GM18517 (cell line): ENCODE data around the gene RNF214.

Experiments used
- ATAC-seq: cut with Tn5 transposase; IDR thresholded peaks from one replicate; pipeline ENCODE4 v1.9.1; 2021; ENCODE audit warnings: mild to moderate bottlenecking, moderate library complexity; ENCODE audit not compliant: unreplicated experiment

RNF214 gene

DNA sequence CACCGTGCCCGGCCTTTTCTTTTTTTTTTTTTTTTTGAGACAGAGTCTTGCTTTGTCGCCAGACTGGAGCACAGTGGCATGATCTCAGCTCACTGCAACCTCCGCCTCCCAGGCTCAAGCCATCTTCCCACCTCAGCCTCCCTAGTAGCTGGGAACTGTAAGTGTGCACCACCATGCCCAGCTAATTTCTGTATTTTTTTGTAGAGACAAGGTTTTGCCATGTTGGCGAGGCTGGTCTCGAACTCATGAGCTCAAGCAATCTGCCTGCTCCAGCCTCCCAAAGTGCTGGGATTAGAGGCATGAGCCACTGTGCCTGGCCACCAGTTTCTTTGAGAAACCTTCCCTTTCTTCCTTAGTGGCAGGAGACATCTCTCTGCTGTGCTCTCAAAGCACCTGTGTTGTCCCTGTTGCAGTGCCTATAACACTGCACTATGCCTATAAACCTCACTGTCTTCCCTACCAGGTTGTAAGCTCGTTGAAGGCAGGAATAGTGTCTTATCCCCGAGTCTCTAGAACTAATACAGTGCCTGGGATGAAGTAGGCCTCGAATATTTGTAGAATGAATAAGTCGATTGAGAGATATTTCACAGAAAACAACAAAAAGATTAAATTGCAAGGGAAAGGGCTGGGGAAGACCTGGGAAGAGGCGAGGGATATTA, 19.6 kb upstream of the RNF214 start:
- ATAC-seq, result no peak

- no peak for ATAC-seq
These were observed 17.9 kb upstream of the RNF214 start for GRCh38 chr11:117214404-117215110.

DNA sequence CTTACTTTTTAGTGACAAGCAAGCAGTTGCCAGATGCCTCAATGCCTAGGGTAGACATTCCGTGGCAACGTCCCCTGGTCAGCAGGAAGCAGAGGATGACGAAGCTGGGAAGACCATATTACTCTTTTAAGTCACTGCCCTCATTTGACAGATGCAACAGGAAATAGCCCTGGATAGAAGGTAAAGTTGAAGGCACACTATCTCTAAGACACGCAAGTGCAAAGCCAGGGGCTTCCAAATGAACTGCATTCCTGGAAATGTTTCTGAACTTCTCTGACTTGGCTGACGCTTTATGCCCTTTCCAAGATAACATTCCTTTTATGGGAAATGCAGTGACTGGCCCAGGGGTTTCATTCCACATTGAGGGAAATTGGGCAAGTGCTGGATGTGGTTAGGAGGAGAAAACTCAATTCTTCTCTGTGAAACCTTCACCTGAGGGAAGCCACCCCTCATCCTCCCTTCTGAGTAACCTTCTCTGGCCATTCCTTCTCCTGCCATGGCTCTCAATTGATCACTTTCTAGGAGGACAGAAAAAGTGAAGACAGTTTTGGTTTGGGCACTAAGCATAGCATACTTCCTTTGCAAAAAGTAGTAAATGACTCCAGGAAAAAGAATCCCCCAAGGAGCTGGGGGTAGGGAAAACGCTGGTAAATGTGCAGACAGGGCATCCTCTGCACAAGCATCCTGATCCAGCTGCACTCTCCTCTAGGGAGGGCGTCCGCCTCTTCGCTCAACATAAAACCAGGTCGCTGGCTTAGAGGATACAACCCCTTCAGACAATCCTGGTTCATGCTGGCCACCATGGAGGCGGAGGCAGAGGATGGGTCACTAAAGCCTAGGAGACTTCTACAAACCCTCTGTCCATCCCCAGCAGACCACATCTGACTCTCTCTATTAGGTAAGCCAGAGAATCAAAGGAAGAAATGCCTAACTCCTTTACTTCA, 15.1 kb upstream of the RNF214 start:
- no peak for ATAC-seq

GRCh38 chr11:117218133-117218915, 14.1 kb upstream of the RNF214 start:
- ATAC-seq, result no peak

DNA sequence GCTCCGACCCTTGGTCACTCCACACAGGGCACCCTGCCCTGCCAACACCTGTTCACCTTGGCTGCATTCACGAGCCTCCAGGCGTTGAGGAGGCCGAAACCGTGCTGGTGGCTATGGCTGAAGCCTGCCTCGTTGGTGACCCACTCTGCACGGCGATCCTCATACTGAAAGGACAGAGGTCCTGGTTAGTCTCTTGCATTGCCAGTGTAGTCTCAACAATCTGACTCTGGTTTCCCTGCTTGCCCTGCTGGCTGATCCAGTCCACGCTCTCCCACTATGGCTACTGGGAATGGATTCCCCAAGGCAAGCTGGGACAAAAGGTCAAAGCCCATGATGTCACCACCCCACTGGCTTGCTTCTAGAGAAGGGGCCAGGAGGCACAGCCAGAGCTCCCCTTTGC, 13.5 kb upstream of the RNF214 start:
- no peak for ATAC-seq

GRCh38 chr11:117219455-117219854, 13.0 kb upstream of the RNF214 start:
- no peak for ATAC-seq

GRCh38 chr11:117219995-117220394, 12.5 kb upstream of the RNF214 start:
- ATAC-seq, result no peak

DNA sequence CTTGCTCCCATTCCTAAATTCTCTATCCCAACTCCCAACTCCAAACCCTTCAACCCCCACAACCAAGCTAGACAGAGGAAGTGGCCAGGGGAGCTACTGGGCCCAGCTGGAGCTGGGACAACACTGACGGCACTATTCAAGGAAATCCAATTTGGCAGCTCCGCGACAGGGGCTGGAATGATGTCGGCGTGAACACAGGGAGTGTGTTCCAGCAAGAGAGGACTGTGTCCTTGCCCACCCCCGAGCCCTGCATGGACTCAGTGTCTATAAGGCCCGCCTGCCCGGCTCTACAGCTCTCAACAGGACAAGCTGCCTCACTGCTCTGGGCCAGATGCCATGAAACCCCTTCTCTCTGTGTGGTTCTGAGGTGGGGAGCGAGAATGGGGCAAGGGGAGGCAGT, 11.9 kb upstream of the RNF214 start:
- no peak for ATAC-seq

GRCh38 chr11:117220999-117221774, 11.3 kb upstream of the RNF214 start:
- no peak for ATAC-seq

DNA sequence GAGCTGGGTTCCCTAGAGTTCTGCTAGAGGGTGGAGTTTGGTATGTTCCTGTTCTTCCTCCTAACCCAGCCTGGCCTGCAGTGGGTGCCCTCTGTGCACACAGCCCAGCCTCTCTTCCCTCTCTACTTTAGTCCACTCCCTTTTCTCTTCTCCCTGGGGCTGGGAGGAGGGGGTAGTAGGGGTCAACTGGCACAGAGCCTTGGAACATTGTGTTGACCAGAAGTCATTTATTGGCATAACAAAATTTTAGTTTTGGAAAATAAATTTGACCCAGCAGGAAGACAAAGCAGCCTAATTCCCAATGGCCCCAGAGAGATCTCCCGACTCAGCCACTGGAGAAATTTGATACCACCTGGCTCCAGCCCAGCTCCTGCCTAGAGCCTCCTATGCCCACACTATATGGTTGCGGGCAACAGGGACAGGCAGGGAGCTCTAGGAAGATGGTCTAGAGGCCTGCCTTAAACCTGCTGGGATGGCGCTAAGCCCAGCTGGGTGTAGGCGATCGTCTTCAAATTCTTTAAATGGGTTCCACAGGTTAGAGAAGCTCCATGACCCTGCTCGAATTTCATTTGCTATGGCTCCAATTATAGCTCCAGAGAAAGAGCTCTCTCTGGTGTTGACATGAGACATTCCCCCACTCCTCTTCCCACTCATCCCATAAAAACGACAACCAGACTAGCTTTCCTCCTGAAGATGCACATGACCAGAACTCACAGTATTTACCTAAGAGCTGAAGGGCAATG, 10.5 kb upstream of the RNF214 start:
- no peak for ATAC-seq

DNA sequence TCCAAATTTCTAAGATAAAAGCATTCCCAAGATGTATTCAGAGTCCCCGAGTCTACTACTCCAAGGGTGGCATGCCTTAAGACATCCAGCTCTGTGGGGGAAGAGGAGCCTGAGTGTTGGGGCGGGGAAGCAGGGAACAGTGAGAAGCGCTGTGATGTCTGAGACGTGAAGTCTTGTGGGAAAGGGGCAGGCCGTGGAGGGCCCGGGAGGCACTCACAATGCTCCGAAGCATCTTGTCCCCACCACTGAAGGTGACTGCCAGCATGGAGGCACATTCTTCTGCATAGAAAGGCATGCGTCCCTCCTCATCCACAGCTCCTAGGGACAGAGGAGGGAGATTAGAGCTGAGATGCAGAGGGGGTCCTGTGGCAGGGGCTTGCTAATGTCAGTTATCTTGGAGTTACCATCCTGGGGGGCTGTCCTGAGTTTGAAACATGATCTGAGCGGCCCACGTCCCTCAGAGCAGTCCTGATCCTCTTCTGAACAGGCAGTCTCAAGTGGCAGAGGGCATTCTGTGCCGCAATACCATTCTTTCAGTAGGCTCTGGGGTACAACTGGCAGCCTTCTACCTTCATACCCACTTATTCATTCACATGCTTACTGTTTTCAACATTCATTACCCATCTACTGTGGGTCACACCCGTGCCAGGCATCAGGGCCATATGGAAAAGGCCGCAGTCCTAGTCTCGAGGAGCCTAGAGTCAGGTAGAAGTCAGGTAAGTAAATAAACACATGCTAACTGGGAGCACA, 9.3 kb upstream of the RNF214 start:
- no peak for ATAC-seq

DNA sequence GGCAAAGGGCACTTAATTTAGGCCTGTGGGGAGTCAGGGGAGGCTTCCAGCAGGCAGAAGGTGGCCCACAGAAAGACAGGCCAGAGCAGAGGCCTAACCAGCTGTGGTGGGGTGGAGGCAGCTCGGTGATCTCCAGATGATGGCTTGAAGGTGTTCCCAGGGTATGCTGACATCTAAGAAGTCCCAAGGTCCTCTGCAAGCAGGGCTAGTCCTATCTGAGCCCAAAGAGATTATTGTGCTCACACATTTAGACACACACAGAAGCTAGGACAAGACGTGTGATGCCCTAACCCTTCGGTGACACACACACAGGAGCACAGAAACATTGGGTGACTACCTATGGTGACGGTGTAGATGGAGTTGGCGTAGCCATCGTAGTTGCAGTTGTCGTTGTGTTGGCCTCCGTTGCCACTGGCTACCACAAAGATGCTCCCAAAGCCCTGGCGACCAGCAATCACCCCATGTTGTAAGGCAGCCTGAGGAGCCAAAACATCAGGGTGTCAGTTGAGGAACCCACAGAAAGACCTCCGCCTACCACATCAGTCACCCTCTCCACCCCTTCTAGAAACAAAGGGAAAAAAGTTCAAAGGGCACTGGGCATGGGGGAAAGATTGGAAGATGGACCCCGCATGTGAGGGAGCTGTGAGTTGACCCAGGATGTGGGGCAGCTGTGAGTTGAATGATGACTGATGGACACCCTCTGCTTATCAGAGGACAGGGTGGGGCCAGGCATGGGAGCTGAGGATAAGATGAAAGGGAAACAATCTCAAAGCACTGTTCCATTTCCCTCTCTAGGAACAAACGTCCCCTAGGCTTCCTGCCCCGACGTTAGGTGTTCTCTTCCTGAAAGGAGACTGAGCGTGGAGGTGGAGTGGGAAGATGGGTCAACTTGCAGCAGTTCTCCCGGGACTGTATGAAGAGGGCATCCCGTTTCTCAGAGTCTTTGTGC, 8.5 kb upstream of the RNF214 start:
- no peak for ATAC-seq

- no peak for ATAC-seq
These were observed 6.8 kb upstream of the RNF214 start for GRCh38 chr11:117225553-117226170.

- ATAC-seq, result no peak
These were observed 5.8 kb upstream of the RNF214 start for GRCh38 chr11:117226388-117227385.

GRCh38 chr11:117228091-117228490, 4.4 kb upstream of the RNF214 start:
- ATAC-seq, result no peak

- no peak for ATAC-seq
These were observed 3.1 kb upstream of the RNF214 start for GRCh38 chr11:117229411-117229810.
